GM20431 (cell line): ENCODE results near the gene PYROXD2.
"Not testable (repeated sequence)": the region's sequence is repeated elsewhere in the genome, so short reads cannot be mapped to it uniquely, and the experiment has no call there.

Source experiments
- in situ Hi-C: fragments of 300-500 bp; cut with MseI, MboI; formaldehyde crosslinking; loops from one replicate; pipeline ENCODE4 v1.15.0; 2020; ENCODE audit warnings: low sequenced_read_pairs; ENCODE audit not compliant: unreplicated experiment

The PYROXD2 gene

DNA sequence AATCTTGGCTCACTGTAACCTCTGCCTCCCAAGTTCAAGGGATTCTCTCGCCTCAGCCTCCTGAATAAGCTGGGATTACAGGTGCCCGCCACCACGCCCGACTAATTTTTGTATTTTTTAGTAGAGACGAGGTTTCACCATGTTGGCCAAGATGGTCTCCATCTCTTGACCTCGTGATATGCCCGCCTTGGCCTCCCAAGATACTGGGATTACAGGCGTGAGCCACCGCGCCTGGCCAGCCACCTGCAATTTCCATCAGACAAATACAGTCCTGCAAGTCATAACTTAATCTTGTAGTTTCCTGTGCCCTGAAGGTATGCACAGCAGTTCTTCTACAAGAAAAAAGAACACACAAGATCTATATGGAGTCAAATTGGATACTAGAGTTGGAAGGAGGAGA is 73.3 kb downstream of the PYROXD2 start:
- in situ Hi-C loops = not testable (repeated sequence)

DNA sequence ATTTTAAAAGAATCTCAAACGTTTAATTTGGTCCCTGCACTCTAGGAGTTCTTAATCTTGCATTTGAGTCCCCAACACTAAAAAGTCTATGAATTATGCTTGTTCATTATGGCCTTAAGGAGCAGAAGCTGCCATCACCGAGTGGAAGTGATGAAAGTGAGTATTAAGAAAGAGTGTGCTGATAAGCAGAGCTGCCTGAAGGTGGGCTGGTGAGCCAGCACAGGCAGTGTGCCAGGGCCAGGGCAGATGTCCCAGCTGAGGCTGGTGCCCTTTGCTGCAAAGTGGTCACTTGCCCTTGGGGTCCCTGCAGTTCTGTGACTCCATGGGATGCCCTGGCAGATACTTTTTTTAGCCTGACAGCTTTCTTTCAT is 74.1 kb downstream of the PYROXD2 start:
- in situ Hi-C loops = no loop called here

DNA sequence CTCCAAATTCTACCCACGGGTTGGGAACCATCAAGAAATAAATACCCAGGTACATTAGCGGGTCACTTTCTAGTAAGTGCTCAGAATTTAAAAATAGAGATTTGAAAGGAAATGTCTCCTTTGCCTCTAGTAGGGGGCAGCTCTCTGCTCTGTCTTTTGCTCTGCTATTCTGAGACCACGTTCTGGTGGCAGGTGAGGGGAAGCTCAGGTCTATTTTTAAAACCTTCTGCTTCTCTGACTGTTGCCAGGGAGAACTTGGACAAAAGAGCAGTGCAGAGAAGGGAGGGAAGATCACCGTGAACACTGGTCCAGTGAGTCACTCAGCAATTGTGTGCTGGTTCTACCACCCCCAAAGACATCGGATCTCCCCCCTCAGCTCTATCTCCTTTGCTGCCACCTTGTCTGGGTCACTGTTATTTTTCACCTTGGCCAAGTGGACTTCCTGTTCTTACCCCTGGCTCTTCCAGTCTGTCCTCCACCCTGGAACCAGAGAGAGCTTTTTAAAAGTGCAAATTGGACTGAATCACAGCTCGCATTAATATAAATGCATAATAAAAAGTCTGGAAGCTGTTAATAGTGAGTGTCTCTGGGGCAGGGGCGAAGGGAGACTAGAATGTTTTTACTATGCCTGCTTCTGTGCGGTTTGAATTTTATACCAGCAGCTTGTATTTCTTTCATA is 74.6 kb downstream of the PYROXD2 start:
- in situ Hi-C loops = no loop called here

DNA sequence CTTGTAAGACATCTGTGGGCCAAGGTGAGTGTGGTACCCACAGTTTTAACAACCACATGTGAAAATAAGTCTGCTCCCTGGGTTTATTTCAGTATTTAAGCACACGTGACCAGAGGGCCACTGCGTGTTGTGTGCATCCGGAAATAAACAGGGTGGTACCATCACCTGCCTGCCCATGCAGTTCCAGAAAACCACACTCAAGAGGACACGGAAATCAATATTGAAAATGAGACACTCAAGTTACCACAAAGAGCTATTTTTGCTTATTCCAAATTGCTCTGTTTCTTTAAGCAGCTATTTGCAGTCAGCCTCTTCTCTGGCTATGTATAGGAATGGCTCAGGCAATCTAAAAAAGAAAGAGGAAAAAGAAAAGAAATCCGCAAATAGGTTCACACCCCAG is 75.2 kb downstream of the PYROXD2 start:
- in situ Hi-C loops = no loop called here

DNA sequence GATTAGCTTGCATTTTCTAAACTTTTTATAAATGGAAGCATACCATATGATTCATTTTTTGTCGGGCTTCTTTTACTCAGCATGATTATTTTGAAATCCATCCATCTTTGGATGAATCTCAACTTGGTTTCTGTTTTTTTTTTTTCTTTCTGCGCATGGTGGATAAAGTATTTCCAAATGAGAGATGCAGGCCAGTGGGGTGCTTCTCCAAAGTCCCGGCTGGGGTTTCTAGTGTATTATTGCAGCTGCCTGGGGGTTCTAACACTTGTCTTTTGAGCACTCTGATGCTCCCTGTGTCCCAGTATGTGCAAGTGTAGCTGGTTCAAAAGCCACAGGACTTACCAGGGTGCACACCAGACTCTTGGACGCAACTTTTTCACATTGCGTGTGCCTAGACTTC is 76.1 kb downstream of the PYROXD2 start:
- in situ Hi-C loops = no loop called here

DNA sequence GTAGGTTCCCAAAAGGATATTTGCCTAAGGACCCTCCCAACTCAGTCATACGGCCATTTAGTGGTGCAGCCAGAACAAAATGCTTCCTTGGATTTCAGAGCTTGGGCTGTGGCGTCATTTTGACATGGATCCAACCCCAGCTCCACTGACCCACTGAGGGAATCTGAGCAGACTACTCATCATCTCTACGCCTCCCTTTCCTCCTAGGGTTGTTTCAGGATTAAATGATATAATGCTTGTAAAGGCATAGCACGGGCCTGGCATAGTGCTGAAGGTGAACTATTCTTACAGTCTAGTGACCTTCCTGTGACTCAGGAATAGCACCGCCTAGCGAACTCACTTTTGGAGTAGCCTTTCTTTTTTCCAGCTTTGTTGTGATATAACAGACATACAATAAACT is 76.7 kb downstream of the PYROXD2 start:
- in situ Hi-C loops = no loop called here

DNA sequence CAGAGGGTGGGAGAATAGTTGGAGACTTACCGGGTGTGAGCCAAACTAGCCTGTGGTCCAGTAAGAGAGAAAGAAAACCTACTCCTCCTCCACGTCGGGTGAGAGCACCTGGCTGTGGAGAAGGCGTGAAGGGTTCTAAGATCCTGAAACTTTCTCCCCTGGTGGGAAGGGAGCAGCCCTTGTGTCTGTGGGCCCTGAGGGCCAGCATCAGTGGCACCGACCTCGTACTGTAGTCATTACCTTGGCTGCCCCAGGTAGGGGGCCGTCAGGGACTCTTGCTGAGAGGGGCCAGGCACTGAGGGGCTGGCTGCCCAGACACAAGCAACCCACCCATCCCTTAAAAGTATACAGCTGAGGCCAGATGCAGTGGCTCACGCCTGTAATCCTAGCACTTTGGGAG is 77.5 kb downstream of the PYROXD2 start:
- in situ Hi-C loops = no loop called here
